Right ventricle myocardium superior (tissue), 1 donor: ENCODE results near the gene GPR132. TPM values are rescaled to one million over a fixed set of nuclear protein-coding genes. Genes with fewer than 3 reads are reported as not detected.

Experiments
- ATAC-seq: fragments of 200-7000 bp; cut with Tn5 transposase; one replicate; pipeline ENCODE4 v1.9.1; 2020; ENCODE audit warnings: mild to moderate bottlenecking; ENCODE audit not compliant: poor library complexity
- DNase-seq: peaks from one replicate; pipeline ENCODE4 v3.0.0-alpha.2; 2020
- intact Hi-C: fragments of 100-400 bp; cut with DNase I; formaldehyde crosslinking; loops from one replicate; pipeline ENCODE4 v1.11.2; 2022
- total RNA-seq: library from RNA; stranded (reverse); fragmentation: NEBNext Ultra II Directional; extraction: Animal tissue kit (Norgen Biotek cat#: 25700); gene quantifications from one replicate; pipeline ENCODE4 v1.2.1, GENCODE V29; 2021
- donor health status: DM: no; HTN: yes; CAD: no; lungs with severe emphysema.

The GPR132 gene
- total RNA-seq, 1 donor from 2014 or later = 1.3 TPM

- ATAC-seq (no peak), DNase-seq (no peak)
- intact Hi-C loops = no loop called here
These were observed 50.0 kb downstream of the GPR132 start for GRCh38 chr14:105015242-105015641.

GRCh38 chr14:105014631-105015030 is 50.6 kb downstream of the GPR132 start:
- ATAC-seq = no peak
- intact Hi-C loops = no loop called here
- DNase-seq = no peak

- DNase-seq = no peak
- no peak for ATAC-seq
- intact Hi-C loops = no loop called here
These were observed 51.2 kb downstream of the GPR132 start for GRCh38 chr14:105014032-105014431.

GRCh38 chr14:105013150-105013785 is 52.0 kb downstream of the GPR132 start:
- DNase-seq = no peak
- intact Hi-C loops = no loop called here

GRCh38 chr14:105012171-105012985 is 52.9 kb downstream of the GPR132 start:
- ATAC-seq (peak; percentile 73), DNase-seq (no peak)
- intact Hi-C loops = no loop called here

More at GRCh38 chr14:105013150-105013785, 52.0 kb downstream of the GPR132 start:
- ATAC-seq = peak; percentile 80

GRCh38 chr14:105011312-105011990 is 53.8 kb downstream of the GPR132 start:
- DNase-seq (no peak), ATAC-seq (no peak)
- intact Hi-C loops = no loop called here

- ATAC-seq (no peak), DNase-seq (no peak)
- intact Hi-C loops = no loop called here
These were observed 54.3 kb downstream of the GPR132 start for GRCh38 chr14:105010891-105011291.

GRCh38 chr14:105010106-105010505 is 55.1 kb downstream of the GPR132 start:
- DNase-seq = no peak
- intact Hi-C loops = no loop called here
- no peak for ATAC-seq

GRCh38 chr14:105007593-105008264 is 57.5 kb downstream of the GPR132 start:
- ATAC-seq = no peak
- DNase-seq = no peak
- intact Hi-C loops = no loop called here

GRCh38 chr14:105006831-105007592 is 58.2 kb downstream of the GPR132 start:
- ATAC-seq (no peak), DNase-seq (no peak)
- intact Hi-C loops = no loop called here

- DNase-seq (no peak), ATAC-seq (no peak)
- intact Hi-C loops = no loop called here
These were observed 59.0 kb downstream of the GPR132 start for GRCh38 chr14:105005929-105006830.

GRCh38 chr14:105005329-105005928 is 59.8 kb downstream of the GPR132 start:
- intact Hi-C loops = no loop called here
- ATAC-seq (no peak), DNase-seq (no peak)

Other genes with a start within 250 kb of the GPR132 start
- 9.5 TPM for gene CEP170B, start 200.2 kb downstream of the GPR132 start, total RNA-seq
- 0.13 TPM for gene PLD4, start 140.6 kb downstream of the GPR132 start, total RNA-seq
- 2.6 TPM for gene AHNAK2, start 87.1 kb downstream of the GPR132 start, total RNA-seq
- gene CLBA1, start 79.6 kb downstream of the GPR132 start, total RNA-seq = 1.5 TPM
- 1.6 TPM for gene CDCA4, start 44.3 kb downstream of the GPR132 start, total RNA-seq
- 28.6 TPM for gene JAG2, start 103.3 kb upstream of the GPR132 start, total RNA-seq
- 32.2 TPM for gene NUDT14, start 115.9 kb upstream of the GPR132 start, total RNA-seq
- 45.5 TPM for gene BTBD6, start 183.1 kb upstream of the GPR132 start, total RNA-seq
- 17.5 TPM for gene BRF1, start 235.6 kb upstream of the GPR132 start, total RNA-seq
- 66.8 TPM for gene PACS2, start 249.3 kb upstream of the GPR132 start, total RNA-seq